OCI-LY7 (cell line): ENCODE data around the gene NDUFB10. TPM values are rescaled to one million over a fixed set of nuclear protein-coding genes. Genes with fewer than 3 reads are reported as not detected.

Source experiments
- BruUV-seq: library from RNA; stranded (reverse); fragments of 400-500 nt; replicated peaks from 2 replicates; lab custom pipeline; 2021; lab: Mats Ljungman, UMichigan
- CTCF ChIA-PET: fragments of 300-600 bp; sonication (Branson Sonifier 250); formaldehyde crosslinking; loops from one replicate; lab custom pipeline; 2022; ENCODE audit warnings: antibody characterized with exemption; ENCODE audit not compliant: unreplicated experiment; lab: Charles Lee
- POLR2A ChIA-PET: fragments of 300-600 bp; sonication (Branson Sonifier 250); formaldehyde crosslinking; loops from one replicate; lab custom pipeline; 2022; ENCODE audit warnings: antibody characterized with exemption; lab: Charles Lee
- DNase-seq: peaks from one replicate; pipeline ENCODE4 v3.0.0-alpha.2; 2015; ENCODE audit warnings: low spot score
- H2AFZ ChIP-seq: fragments of 200-600 bp; sonication (generic), shearing (Covaris generic); 2 replicates; pipeline ENCODE4 v1.6.1; 2014; ENCODE audit warnings: mild to moderate bottlenecking, antibody characterized with exemption, low read length, moderate library complexity
- H3K27ac ChIP-seq: fragments of 200-600 bp; sonication (generic); 2 replicates; pipeline ENCODE4 v1.5.1; 2014; ENCODE audit warnings: mixed run types, low read depth, mild to moderate bottlenecking, moderate library complexity, low read length, inconsistent platforms; ENCODE audit not compliant: poor library complexity, severe bottlenecking
- H3K36me3 ChIP-seq: fragments of 200-600 bp; sonication (generic); 2 replicates; pipeline ENCODE4 v1.6.1; 2014; ENCODE audit warnings: mild to moderate bottlenecking, antibody characterized with exemption, low read length, moderate library complexity, mixed read lengths; ENCODE audit not compliant: insufficient read depth
- H3K4me1 ChIP-seq: fragments of 200-600 bp; sonication (generic); 2 replicates; pipeline ENCODE4 v1.5.1; 2014; ENCODE audit warnings: mild to moderate bottlenecking, low read length; ENCODE audit not compliant: insufficient read depth, poor library complexity, severe bottlenecking
- H3K4me2 ChIP-seq: fragments of 200-600 bp; sonication (generic); 2 replicates; pipeline ENCODE4 v1.6.1; 2014; ENCODE audit warnings: mild to moderate bottlenecking, low read length
- H3K4me3 ChIP-seq: fragments of 200-600 bp; sonication (generic); 2 replicates; pipeline ENCODE4 v1.5.1; 2014; ENCODE audit warnings: mild to moderate bottlenecking, low read depth, low read length; ENCODE audit not compliant: poor library complexity, severe bottlenecking
- H3K79me2 ChIP-seq: fragments of 200-600 bp; sonication (generic); 2 replicates; pipeline ENCODE4 v1.6.1; 2016; ENCODE audit warnings: low read depth, mild to moderate bottlenecking, low read length, moderate library complexity, mixed read lengths; ENCODE audit not compliant: insufficient read depth
- H3K9me2 ChIP-seq: fragments of 200-600 bp; sonication (generic); 2 replicates; pipeline ENCODE4 v1.6.1; 2016; ENCODE audit warnings: mild to moderate bottlenecking, low read length, mixed read lengths; ENCODE audit not compliant: insufficient read depth
- H3K9me3 ChIP-seq: fragments of 200-600 bp; sonication (generic); 2 replicates; pipeline ENCODE4 v1.6.1; 2014; ENCODE audit warnings: mild to moderate bottlenecking, mixed run types, low read length, mixed read lengths
- H4K20me1 ChIP-seq: fragments of 200-600 bp; sonication (generic); 2 replicates; pipeline ENCODE4 v1.6.1; 2014; ENCODE audit warnings: mild to moderate bottlenecking, antibody characterized with exemption, low read length, moderate library complexity, mixed read lengths; ENCODE audit not compliant: insufficient read depth
- EZH2phosphoT487 ChIP-seq: fragments of 200-600 bp; sonication (generic); IDR thresholded peaks from 2 replicates; pipeline ENCODE4 v1.6.1; 2018; ENCODE audit warnings: low read depth, borderline replicate concordance, mild to moderate bottlenecking, mixed run types, antibody characterized with exemption, low read length, moderate library complexity, mixed read lengths
- intact Hi-C: fragments of 100-400 bp; cut with micrococcal nuclease; formaldehyde crosslinking; loops from one replicate; pipeline ENCODE4 v1.10.0; 2022; ENCODE audit not compliant: unreplicated experiment
- total RNA-seq, 2 experiments: library from RNA; depleted of rRNA in 1 of 2; stranded (reverse); fragments of >200 nt in 1 of 2; shearing (Covaris generic) in 1 of 2; gene quantifications; 2 replicates each; pipeline ENCODE4 v1.2.3, GENCODE V29; 2014 to 2022
- TF ChIP-seq, protein P1 (sequence below): fragments of 200-600 bp; sonication (generic); conservative IDR thresholded peaks from 2 replicates; pipeline ENCODE4 v1.5.1; 2014; ENCODE audit warnings: mild to moderate bottlenecking, antibody characterized with exemption, low read length, moderate library complexity, mixed read lengths

NDUFB10 gene
- total RNA-seq, 2 experiments from 2014 or later: 201 to 240 TPM

DNA sequence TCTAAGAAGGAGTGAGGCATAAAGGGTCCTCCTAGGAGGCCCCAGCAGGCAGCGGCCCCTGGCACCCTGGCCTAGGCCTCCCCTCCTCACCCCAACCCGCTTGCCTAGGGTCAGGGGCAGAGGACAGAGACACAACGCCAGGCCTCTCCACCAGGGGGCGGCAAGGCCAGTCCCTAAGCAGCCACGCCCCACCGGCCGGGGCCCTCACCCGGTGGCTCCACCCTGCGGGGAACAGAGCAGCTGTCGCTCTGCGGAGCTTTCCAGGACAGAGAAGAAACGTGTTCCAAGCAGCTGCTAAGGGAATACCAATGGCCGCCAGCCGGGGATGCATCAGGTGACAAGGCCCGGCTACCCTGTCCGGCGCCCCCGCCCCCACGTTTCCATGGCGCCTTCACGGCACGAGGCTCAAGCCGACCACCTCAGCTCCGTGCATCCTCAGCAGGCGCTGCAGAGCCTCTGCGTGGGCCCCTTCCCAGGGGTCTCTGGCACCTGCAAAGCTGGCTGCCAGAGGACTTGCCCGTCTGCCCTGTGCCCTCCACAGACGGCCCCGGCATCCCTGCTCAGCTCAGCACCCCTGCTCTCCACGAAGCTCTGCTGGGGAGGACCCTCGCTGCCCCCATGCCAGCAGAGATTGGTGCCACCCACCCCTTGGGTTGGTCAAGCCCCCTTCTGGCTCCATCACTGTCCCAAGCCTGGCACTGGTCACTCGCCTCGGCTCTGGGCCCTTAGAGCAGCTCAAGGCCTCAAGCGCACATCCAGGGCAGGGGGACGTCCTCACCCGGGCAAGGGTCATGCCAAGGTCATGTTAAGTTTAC is 44.7 kb downstream of the NDUFB10 start:
- H3K4me3 ChIP-seq: no peak overlapping the region
- H3K4me1 ChIP-seq: peaks cover 29% of the 10 kb centered on the region
- H3K4me2 ChIP-seq: peak overlapping the region; percentile 26; the same call in 1 of the 2 replicates
- DNase-seq: peak; percentile 93
- ChIA-PET CTCF (no interaction called here), POLR2A (interaction anchor here (1.3 kb wide), 1 partner anchor 151 kb away, joined by 4 read pairs; the partner anchor contains the start of gene TRAF7)
- H3K27ac ChIP-seq: no peak overlapping the region
- H3K9me2 ChIP-seq: no peaks in the 10 kb centered on the region
- intact Hi-C loops: no loop called here
- no peak for TF ChIP-seq EZH2phosphoT487
- TF ChIP-seq, protein P1, sequence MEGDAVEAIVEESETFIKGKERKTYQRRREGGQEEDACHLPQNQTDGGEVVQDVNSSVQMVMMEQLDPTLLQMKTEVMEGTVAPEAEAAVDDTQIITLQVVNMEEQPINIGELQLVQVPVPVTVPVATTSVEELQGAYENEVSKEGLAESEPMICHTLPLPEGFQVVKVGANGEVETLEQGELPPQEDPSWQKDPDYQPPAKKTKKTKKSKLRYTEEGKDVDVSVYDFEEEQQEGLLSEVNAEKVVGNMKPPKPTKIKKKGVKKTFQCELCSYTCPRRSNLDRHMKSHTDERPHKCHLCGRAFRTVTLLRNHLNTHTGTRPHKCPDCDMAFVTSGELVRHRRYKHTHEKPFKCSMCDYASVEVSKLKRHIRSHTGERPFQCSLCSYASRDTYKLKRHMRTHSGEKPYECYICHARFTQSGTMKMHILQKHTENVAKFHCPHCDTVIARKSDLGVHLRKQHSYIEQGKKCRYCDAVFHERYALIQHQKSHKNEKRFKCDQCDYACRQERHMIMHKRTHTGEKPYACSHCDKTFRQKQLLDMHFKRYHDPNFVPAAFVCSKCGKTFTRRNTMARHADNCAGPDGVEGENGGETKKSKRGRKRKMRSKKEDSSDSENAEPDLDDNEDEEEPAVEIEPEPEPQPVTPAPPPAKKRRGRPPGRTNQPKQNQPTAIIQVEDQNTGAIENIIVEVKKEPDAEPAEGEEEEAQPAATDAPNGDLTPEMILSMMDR: peak; percentile 94
- H4K20me1 ChIP-seq: peaks cover 8% of the 10 kb centered on the region
- peaks cover 62% of the 10 kb centered on the region for H3K36me3 ChIP-seq
- H2AFZ ChIP-seq: no peak overlapping the region
- no peaks in the 10 kb centered on the region for H3K9me3 ChIP-seq
- BruUV-seq: no TSS peak
- peaks cover 28% of the 10 kb centered on the region for H3K79me2 ChIP-seq

DNA sequence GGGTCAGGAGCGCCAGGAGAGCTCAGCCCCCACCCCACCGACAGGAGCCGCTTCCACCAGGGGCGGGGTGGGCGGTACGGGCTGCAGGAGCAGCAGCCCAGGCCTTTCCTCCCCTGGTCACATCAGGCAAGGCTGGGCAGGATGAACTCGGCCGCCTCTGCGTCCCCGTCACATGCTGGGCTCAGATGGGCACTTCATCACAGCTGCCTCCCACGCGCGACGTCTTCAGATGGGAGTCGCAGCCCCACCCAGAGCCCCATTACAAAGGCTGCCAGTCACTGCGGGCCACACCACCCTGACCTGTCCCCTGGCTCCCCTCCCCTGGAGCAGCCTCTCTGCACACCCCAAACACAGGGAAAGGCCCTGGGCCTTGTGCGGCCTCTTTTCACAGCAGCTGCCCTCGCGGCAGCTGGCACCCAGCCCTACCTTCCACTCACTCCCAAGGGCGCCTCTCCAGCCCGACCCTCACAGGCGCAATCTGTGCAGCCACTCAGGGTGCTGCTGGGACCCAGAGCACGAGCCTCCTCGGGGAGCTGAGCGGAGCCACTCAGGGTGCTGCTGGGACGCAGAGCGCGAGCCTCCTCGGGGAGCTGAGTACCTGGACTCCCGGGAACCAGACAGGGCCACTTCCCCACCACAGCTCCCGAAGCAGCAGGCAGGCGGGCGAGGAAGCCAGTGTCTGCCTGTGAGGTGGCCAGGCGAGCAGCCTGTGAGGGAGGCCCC is 45.6 kb downstream of the NDUFB10 start:
- Histone ChIP-seq H4K20me1 (peaks cover 10% of the 10 kb centered on the region), H3K4me1 (peaks cover 29% of the 10 kb centered on the region), H3K4me3 (no peak overlapping the region), H2AFZ (no peak overlapping the region), H3K27ac (no peak overlapping the region), H3K79me2 (peaks cover 34% of the 10 kb centered on the region), H3K4me2 (peak overlapping the region; percentile 26; the same call in 1 of the 2 replicates), H3K9me2 (no peaks in the 10 kb centered on the region), H3K9me3 (no peaks in the 10 kb centered on the region), H3K36me3 (peaks cover 53% of the 10 kb centered on the region)
- BruUV-seq: no TSS peak
- POLR2A ChIA-PET: interaction anchor here (1.3 kb wide), 1 partner anchor 151 kb away, joined by 4 read pairs; the partner anchor contains the start of gene TRAF7
- no peak for DNase-seq
- CTCF ChIA-PET: no interaction called here
- intact Hi-C loops: no loop called here
- TF ChIP-seq, protein P1: no peak
- TF ChIP-seq EZH2phosphoT487: no peak
